ENCODE measurements around the gene FHOD3. TPM values are rescaled to one million over a fixed set of nuclear protein-coding genes. Genes with fewer than 3 reads are reported as not detected.
A peak's percentile ranks its signal among the peaks of the same experiment; 100 is the strongest.

FHOD3 gene
- total and polyA plus RNA-seq, 9 of the 15 experiments (the other 6 are each of a cell fraction or from before 2014, with no cell fraction given) = 0.11 TPM; not detected in 8

DNA sequence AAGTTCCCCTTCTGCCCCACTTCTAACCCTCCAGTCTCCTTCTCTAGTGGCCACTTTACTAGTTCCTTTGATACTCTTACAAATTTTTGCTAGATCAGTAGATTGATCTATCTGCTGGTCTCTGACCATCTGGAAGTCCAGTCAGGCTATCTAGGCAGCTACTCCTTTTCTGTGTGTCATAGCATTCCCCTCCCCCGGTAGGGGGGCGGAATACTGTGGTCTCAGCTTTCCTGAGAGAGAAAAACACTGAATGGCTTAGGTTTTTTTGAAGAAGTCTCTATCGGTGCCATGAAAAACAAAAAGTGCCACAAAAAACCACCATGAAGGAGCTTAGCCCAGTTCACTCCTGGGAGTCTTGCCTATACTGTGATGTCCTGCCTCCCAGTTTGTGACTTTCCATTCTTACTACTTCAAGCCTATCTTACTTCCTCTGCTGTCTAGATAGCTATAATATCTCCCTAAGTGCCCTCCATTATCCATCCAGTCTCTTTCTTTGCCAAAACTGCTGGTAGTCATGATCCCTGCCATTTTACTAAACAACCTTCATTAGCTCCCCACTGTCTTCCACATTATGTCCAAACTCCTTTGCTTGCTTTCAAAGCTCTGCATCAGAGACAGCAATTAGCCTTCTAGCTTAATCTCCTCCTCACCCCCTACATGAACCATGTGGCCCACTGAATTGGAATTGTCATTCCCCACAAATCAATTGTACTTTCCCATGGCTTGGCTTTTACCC, 501.4 kb downstream of the FHOD3 start:
- H3K4me2 ChIP-seq (ENCODE audit: insufficient read depth, low read length) = peak overlapping the region; percentile 3; the same call in 1 of the 2 replicates
- intact Hi-C loops (cut with micrococcal nuclease) = no loop called here
- in situ Hi-C loops (cut with MboI) = no loop called here
- no peaks in the 10 kb centered on the region for H3K9me1 ChIP-seq (ENCODE audit: control insufficient read depth, insufficient read depth, low read length)
- no peaks in the 10 kb centered on the region for H3K9me3 ChIP-seq (replicated peaks; ENCODE audit: control insufficient read depth, insufficient read depth, low read depth, low read length)
- H3K9ac ChIP-seq (ENCODE audit: insufficient read depth in 1 of 2, low read depth in 2 of 2, low read length in 2 of 2) = no peak overlapping the region
- 65% methylated on average over 3 of the region's 3 CpGs for WGBS (ENCODE audit: insufficient coverage, low coverage, missing lambda C conversion rate)
- CTCF ChIA-PET (ENCODE audit: low intra/inter-chr PET ratio) = no interaction called here
- DNase-seq (ENCODE audit: extremely low read depth in 1 of 4, low spot score in 3 of 4) (peak; percentile 55 to 64 (median 60)), ATAC-seq (peak; percentile 74), FAIRE-seq (peak; percentile 42)
- POLR2A ChIA-PET = interaction anchor here (0.6 to 1.1 kb wide), 8 partner anchors 9 to 1947 kb away, joined by 3 to 5 read pairs (median 3); no protein-coding TSS in a partner anchor
- H3K4me1 ChIP-seq (replicated peaks in 1 of 2; ENCODE audit: control insufficient read depth in 2 of 2, insufficient read depth in 2 of 2, low read length in 2 of 2) = peaks cover 0 to 6% of the 10 kb centered on the region in 2 experiments; a peak in 2 of 5 replicates
- no peak overlapping the region for H2AFZ ChIP-seq (ENCODE audit: low read depth, low read length)
- 0 out of 2 replicates have a peak, but pooled peaks cover 4% of the 10 kb centered on the region for H4K20me1 ChIP-seq (replicated peaks; ENCODE audit: control insufficient read depth, insufficient read depth, low read length)
- no peak overlapping the region for H3K4me3 ChIP-seq
- no TSS peak for BruUV-seq (replicated peaks)
- H3K27me3 ChIP-seq (ENCODE audit: control insufficient read depth in 2 of 2, insufficient read depth in 2 of 2, low read length in 2 of 2) = no peaks in the 10 kb centered on the region
- no peaks in the 10 kb centered on the region for H3K79me2 ChIP-seq (ENCODE audit: control insufficient read depth, insufficient read depth, low read length)
- peaks cover 95% of the 10 kb centered on the region for H3K36me3 ChIP-seq (ENCODE audit: control insufficient read depth, insufficient read depth, low read length)
- peak overlapping the region; percentile 29; the same call in 1 of the 3 replicates for H3K27ac ChIP-seq (ENCODE audit: extremely low read depth, low read depth, low read length)
- TF ChIP-seq EGR1 (conservative IDR thresholded peaks at IDR 0.05) (peak; percentile 78), ZKSCAN3 (CRISPR knock-in tag; IDR thresholded peaks at IDR 0.05) (no peak), RBFOX2 (IDR thresholded peaks at IDR 0.05; ENCODE audit: low read depth, low read length) (no peak), CBFA2T3 (IDR thresholded peaks at IDR 0.05) (peak; percentile 50), SPI1 (IDR thresholded peaks at IDR 0.05; ENCODE audit: borderline replicate concordance, low read depth, low read length) (no peak), ERF (CRISPR knock-in tag; IDR thresholded peaks at IDR 0.05) (no peak), ZC3H11A (IDR thresholded peaks at IDR 0.05; ENCODE audit: low read depth, low read length) (no peak)
- TF ChIP-seq, protein P1, sequence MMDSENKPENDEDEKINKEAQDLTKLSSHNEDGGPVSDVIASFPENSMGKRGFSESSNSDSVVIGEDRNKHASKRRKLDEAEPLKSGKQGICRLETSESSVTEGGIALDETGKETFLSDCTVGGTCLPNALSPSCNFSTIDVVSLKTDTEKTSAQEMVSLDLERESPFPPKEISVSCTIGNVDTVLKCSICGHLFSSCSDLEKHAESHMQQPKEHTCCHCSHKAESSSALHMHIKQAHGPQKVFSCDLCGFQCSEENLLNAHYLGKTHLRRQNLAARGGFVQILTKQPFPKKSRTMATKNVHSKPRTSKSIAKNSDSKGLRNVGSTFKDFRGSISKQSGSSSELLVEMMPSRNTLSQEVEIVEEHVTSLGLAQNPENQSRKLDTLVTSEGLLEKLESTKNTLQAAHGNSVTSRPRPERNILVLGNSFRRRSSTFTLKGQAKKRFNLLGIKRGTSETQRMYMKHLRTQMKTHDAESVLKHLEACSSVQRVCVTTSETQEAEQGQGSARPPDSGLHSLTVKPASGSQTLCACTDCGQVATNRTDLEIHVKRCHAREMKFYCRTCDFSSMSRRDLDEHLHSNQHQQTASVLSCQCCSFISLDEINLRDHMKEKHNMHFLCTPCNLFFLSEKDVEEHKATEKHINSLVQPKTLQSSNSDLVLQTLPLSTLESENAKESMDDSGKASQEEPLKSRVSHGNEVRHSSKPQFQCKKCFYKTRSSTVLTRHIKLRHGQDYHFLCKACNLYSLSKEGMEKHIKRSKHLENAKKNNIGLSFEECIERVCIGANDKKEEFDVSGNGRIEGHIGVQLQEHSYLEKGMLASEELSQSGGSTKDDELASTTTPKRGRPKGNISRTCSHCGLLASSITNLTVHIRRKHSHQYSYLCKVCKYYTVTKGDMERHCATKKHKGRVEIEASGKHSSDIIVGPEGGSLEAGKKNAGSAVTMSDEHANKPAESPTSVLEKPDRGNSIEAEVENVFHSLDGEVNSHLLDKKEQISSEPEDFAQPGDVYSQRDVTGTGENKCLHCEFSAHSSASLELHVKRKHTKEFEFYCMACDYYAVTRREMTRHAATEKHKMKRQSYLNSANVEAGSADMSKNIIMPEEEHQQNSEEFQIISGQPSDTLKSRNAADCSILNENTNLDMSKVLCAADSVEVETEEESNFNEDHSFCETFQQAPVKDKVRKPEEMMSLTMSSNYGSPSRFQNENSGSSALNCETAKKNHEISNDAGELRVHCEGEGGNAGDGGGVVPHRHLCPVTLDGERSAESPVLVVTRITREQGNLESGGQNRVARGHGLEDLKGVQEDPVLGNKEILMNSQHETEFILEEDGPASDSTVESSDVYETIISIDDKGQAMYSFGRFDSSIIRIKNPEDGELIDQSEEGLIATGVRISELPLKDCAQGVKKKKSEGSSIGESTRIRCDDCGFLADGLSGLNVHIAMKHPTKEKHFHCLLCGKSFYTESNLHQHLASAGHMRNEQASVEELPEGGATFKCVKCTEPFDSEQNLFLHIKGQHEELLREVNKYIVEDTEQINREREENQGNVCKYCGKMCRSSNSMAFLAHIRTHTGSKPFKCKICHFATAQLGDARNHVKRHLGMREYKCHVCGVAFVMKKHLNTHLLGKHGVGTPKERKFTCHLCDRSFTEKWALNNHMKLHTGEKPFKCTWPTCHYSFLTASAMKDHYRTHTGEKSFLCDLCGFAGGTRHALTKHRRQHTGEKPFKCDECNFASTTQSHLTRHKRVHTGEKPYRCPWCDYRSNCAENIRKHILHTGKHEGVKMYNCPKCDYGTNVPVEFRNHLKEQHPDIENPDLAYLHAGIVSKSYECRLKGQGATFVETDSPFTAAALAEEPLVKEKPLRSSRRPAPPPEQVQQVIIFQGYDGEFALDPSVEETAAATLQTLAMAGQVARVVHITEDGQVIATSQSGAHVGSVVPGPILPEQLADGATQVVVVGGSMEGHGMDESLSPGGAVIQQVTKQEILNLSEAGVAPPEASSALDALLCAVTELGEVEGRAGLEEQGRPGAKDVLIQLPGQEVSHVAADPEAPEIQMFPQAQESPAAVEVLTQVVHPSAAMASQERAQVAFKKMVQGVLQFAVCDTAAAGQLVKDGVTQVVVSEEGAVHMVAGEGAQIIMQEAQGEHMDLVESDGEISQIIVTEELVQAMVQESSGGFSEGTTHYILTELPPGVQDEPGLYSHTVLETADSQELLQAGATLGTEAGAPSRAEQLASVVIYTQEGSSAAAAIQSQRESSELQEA (IDR thresholded peaks at IDR 0.05; ENCODE audit: low read depth) = no peak
- TF ChIP-seq, protein P2, sequence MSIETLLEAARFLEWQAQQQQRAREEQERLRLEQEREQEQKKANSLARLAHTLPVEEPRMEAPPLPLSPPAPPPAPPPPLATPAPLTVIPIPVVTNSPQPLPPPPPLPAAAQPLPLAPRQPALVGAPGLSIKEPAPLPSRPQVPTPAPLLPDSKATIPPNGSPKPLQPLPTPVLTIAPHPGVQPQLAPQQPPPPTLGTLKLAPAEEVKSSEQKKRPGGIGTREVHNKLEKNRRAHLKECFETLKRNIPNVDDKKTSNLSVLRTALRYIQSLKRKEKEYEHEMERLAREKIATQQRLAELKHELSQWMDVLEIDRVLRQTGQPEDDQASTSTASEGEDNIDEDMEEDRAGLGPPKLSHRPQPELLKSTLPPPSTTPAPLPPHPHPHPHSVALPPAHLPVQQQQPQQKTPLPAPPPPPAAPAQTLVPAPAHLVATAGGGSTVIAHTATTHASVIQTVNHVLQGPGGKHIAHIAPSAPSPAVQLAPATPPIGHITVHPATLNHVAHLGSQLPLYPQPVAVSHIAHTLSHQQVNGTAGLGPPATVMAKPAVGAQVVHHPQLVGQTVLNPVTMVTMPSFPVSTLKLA (conservative IDR thresholded peaks at IDR 0.05) = no peak
- TF ChIP-seq, protein P3, sequence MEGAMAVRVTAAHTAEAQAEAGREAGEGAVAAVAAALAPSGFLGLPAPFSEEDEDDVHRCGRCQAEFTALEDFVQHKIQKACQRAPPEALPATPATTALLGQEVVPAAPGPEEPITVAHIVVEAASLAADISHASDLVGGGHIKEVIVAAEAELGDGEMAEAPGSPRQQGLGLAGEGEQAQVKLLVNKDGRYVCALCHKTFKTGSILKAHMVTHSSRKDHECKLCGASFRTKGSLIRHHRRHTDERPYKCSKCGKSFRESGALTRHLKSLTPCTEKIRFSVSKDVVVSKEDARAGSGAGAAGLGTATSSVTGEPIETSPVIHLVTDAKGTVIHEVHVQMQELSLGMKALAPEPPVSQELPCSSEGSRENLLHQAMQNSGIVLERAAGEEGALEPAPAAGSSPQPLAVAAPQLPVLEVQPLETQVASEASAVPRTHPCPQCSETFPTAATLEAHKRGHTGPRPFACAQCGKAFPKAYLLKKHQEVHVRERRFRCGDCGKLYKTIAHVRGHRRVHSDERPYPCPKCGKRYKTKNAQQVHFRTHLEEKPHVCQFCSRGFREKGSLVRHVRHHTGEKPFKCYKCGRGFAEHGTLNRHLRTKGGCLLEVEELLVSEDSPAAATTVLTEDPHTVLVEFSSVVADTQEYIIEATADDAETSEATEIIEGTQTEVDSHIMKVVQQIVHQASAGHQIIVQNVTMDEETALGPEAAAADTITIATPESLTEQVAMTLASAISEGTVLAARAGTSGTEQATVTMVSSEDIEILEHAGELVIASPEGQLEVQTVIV (CRISPR knock-in tag; IDR thresholded peaks at IDR 0.05; ENCODE audit: borderline replicate concordance) = no peak

All from K562 (cell line).